K562 (cell line): ENCODE measurements around the gene SPAG16. TPM values are rescaled to one million over a fixed set of nuclear protein-coding genes. Genes with fewer than 3 reads are reported as not detected.

Experiments
- ATAC-seq: fragments of 200-7000 bp; cut with Tn5 transposase; 3 replicates; pipeline ENCODE4 v1.9.1; 2020; ENCODE audit warnings: moderate library complexity
- BruUV-seq: library from RNA; stranded (reverse); fragments of 400-500 nt; replicated peaks from 2 replicates; lab custom pipeline; 2021; lab: Mats Ljungman, UMichigan
- CTCF ChIA-PET: fragments of 300-600 bp; formaldehyde crosslinking; extraction: SDS; loops from one replicate; lab custom pipeline; 2021; ENCODE audit warnings: low intra/inter-chr PET ratio; lab: Yijun Ruan, JAX
- POLR2A ChIA-PET: fragments of 300-600, 350-650 bp; sonication (Branson Sonifier 250); formaldehyde crosslinking; extraction: SDS; loops from one replicate; lab custom pipeline; 2021; ENCODE audit warnings: antibody characterized with exemption, inconsistent platforms; lab: Yijun Ruan, JAX
- DNase-seq, 4 experiments: peaks; one replicate each; pipeline versions ENCODE4 v3.0.0 to v3.0.0-alpha.2; 2011 to 2018; ENCODE audit warnings: low spot score in 3 of 4, mixed read lengths in 3 of 4; ENCODE audit errors: extremely low read depth in 1 of 4
- FAIRE-seq: peaks from 2 replicates; lab custom pipeline; 2011; peaks lifted over from hg19 to GRCh38; lab: Jason Lieb, UNC
- H2AFZ ChIP-seq: 2 replicates; pipeline ENCODE4 v1.6.0; 2011; ENCODE audit warnings: low read depth, low read length, control low read depth, inconsistent platforms
- H3K27ac ChIP-seq: fragments of 200-600 bp; 3 replicates; pipeline ENCODE4 v1.8.0; 2011; ENCODE audit warnings: low read depth, mild to moderate bottlenecking, control low read depth, inconsistent platforms, low read length, moderate library complexity, mixed read lengths; ENCODE audit errors: extremely low read depth
- H3K27me3 ChIP-seq, 2 experiments: fragments of 300-600 bp in 1 of 2; 2 replicates in 1 of 2; 3 replicates in 1 of 2; pipeline versions ENCODE4 v1.6.0 to v1.8.0; 2011; ENCODE audit warnings: inconsistent platforms in 2 of 2, low read length in 2 of 2, mild to moderate bottlenecking in 1 of 2, mixed read lengths in 1 of 2, moderate library complexity in 1 of 2; ENCODE audit not compliant: control insufficient read depth in 2 of 2, insufficient read depth in 2 of 2
- H3K36me3 ChIP-seq: fragments of 300-600 bp; 3 replicates; pipeline ENCODE4 v1.8.0; 2011; ENCODE audit warnings: mild to moderate bottlenecking, low read length, inconsistent platforms; ENCODE audit not compliant: control insufficient read depth, insufficient read depth
- H3K4me1 ChIP-seq, 2 experiments: fragments of 200-600 bp in 1 of 2; replicated peaks in 1 of 2; 2 replicates in 1 of 2; 3 replicates in 1 of 2; pipeline versions ENCODE4 v1.5.1 to v1.8.0; 2011; ENCODE audit warnings: inconsistent platforms in 2 of 2, low read length in 2 of 2, mild to moderate bottlenecking in 1 of 2, mixed read lengths in 1 of 2, moderate library complexity in 1 of 2; ENCODE audit not compliant: control insufficient read depth in 2 of 2, insufficient read depth in 2 of 2
- H3K4me2 ChIP-seq: 2 replicates; pipeline ENCODE4 v1.6.1; 2011; ENCODE audit warnings: low read length, control low read depth, inconsistent platforms, mixed read lengths; ENCODE audit not compliant: insufficient read depth
- H3K4me3 ChIP-seq: fragments of 200-600 bp; sonication (generic), shearing (Covaris generic); 2 replicates; pipeline ENCODE4 v1.5.1; 2016; ENCODE audit warnings: control low read depth, inconsistent platforms
- H3K79me2 ChIP-seq: fragments of 200-600 bp; 3 replicates; pipeline ENCODE4 v1.8.0; 2011; ENCODE audit warnings: low read length, inconsistent platforms; ENCODE audit not compliant: control insufficient read depth, insufficient read depth
- H3K9ac ChIP-seq, 2 experiments: 2 replicates each; pipeline versions ENCODE4 v1.6.0 to v1.6.1; 2011; ENCODE audit warnings: low read depth in 2 of 2, low read length in 2 of 2, control low read depth in 1 of 2, inconsistent platforms in 1 of 2, mild to moderate bottlenecking in 1 of 2, mixed read lengths in 1 of 2; ENCODE audit not compliant: insufficient read depth in 1 of 2
- H3K9me1 ChIP-seq: one replicate; pipeline ENCODE4 v1.6.0; 2011; ENCODE audit warnings: inconsistent platforms, mild to moderate bottlenecking, low read length, moderate library complexity; ENCODE audit not compliant: control insufficient read depth, insufficient read depth
- H3K9me3 ChIP-seq: replicated peaks from 2 replicates; pipeline ENCODE4 v1.5.1; 2011; ENCODE audit warnings: low read depth, low read length, inconsistent platforms; ENCODE audit not compliant: control insufficient read depth, insufficient read depth
- H4K20me1 ChIP-seq: replicated peaks from 2 replicates; pipeline ENCODE4 v1.6.1; 2011; ENCODE audit warnings: low read length, inconsistent platforms, mixed read lengths; ENCODE audit not compliant: control insufficient read depth, insufficient read depth
- FOXP1 ChIP-seq: sonication (generic); formaldehyde crosslinking; IDR thresholded peaks from 2 replicates; pipeline ENCODE4 v1.8.0; 2022; ENCODE audit warnings: mild to moderate bottlenecking, missing genetic modification reagents
- HMG20B ChIP-seq: fragments of 250-450 bp; sonication (Bioruptor Pico); IDR thresholded peaks from 2 replicates; pipeline ENCODE4 v1.5.0; 2021; ENCODE audit warnings: mild to moderate bottlenecking
- NEUROD1 ChIP-seq: fragments of 150-350 bp; IDR thresholded peaks from 2 replicates; pipeline ENCODE4 v1.6.1; 2014; ENCODE audit warnings: borderline replicate concordance, low read length, low read depth; ENCODE audit not compliant: partially characterized antibody
- NFIC ChIP-seq: fragments of 450-650 bp; IDR thresholded peaks from 2 replicates; pipeline ENCODE4 v1.6.1; 2017; ENCODE audit warnings: mild to moderate bottlenecking, inconsistent platforms
- NR3C1 ChIP-seq: sonication (generic); formaldehyde crosslinking; IDR thresholded peaks from 2 replicates; pipeline ENCODE4 v1.8.1; 2022; ENCODE audit warnings: missing genetic modification reagents
- NRF1 ChIP-seq, 2 experiments: fragments of 450-650 bp; IDR thresholded peaks in 1 of 2; conservative IDR thresholded peaks in 1 of 2; 2 replicates each; pipeline ENCODE4 v1.6.1; 2014; ENCODE audit warnings: mild to moderate bottlenecking in 2 of 2
- POU5F1 ChIP-seq: fragments of 150-350 bp; IDR thresholded peaks from 2 replicates; pipeline ENCODE4 v1.6.1; 2014; ENCODE audit warnings: borderline replicate concordance, low read length, low read depth, mild to moderate bottlenecking; ENCODE audit not compliant: partially characterized antibody
- RBM14 ChIP-seq: fragments of 200-400 bp; formaldehyde crosslinking; IDR thresholded peaks from 2 replicates; pipeline ENCODE4 v1.6.1; 2018; ENCODE audit warnings: low read depth, mild to moderate bottlenecking, low read length, moderate library complexity, borderline replicate concordance; ENCODE audit not compliant: insufficient read depth
- SIN3A ChIP-seq, 2 experiments: fragments of 150-350 bp in 1 of 2; IDR thresholded peaks; 2 replicates each; pipeline ENCODE4 v1.6.1; 2011 to 2016; ENCODE audit warnings: borderline replicate concordance in 2 of 2, low read depth in 2 of 2, low read length in 2 of 2, mild to moderate bottlenecking in 2 of 2, moderate library complexity in 2 of 2; ENCODE audit not compliant: control insufficient read depth in 1 of 2
- SIN3B ChIP-seq: fragments of 450-650 bp; IDR thresholded peaks from 2 replicates; pipeline ENCODE4 v1.6.1; 2017; ENCODE audit warnings: low read depth, mild to moderate bottlenecking, moderate library complexity
- SPI1 ChIP-seq: IDR thresholded peaks from 2 replicates; pipeline ENCODE4 v1.6.1; 2011; ENCODE audit warnings: low read depth, low read length, control low read depth, borderline replicate concordance
- U2AF2 ChIP-seq: fragments of 200-400 bp; formaldehyde crosslinking; optimal IDR thresholded peaks from 2 replicates; pipeline ENCODE3; 2017; ENCODE audit warnings: low read depth, mild to moderate bottlenecking, low read length
- ZBTB8A ChIP-seq: fragments of 450-650 bp; IDR thresholded peaks from 2 replicates; pipeline ENCODE4 v1.6.1; 2018; ENCODE audit warnings: mild to moderate bottlenecking, moderate library complexity; ENCODE audit not compliant: partially characterized antibody
- ZNF184 ChIP-seq: sonication (generic); formaldehyde crosslinking; IDR thresholded peaks from 2 replicates; pipeline ENCODE4 v1.5.0; 2020; ENCODE audit warnings: missing genetic modification reagents
- ZNF77 ChIP-seq: fragments of 250-450 bp; sonication (Bioruptor Pico); IDR thresholded peaks from 2 replicates; pipeline ENCODE4 v1.5.0; 2020
- WGBS: fragments of 100-300 bp; shearing (Covaris generic); methylation state at CpG from one replicate; pipeline ENCODE4 v1.1.6; 2016; ENCODE audit warnings: low coverage, mixed read lengths; ENCODE audit not compliant: insufficient coverage; ENCODE audit errors: missing lambda C conversion rate; 5-methylcytosine and 5-hydroxymethylcytosine counted together
- in situ Hi-C: fragments of 300-500 bp; cut with MboI; formaldehyde crosslinking; loops from 4 replicates; pipeline ENCODE4 v1.15.0; 2018; ENCODE audit warnings: inconsistent platforms, mixed read lengths
- intact Hi-C: fragments of 100-400 bp; cut with micrococcal nuclease; formaldehyde crosslinking; loops from 2 replicates; pipeline ENCODE4 v1.14.2; 2022
- polyA plus RNA-seq, 8 experiments: library from polyadenylated mRNA; depleted of rRNA in 4 of 8; stranded (reverse) in 5 of 8; unstranded in 3 of 8; fragments of >200 nt; fragmentation: Nextera tagmentation in 2 of 8; fragmentation: Illumina TruSeq in 1 of 8; extraction: Ambion mirVana in 2 of 8; extraction: Trizol in 1 of 8; gene quantifications; 2 replicates each; pipeline versions ENCODE4 v1.2.1 to v1.2.3, GENCODE V29; 2011 to 2014; ENCODE audit warnings: inconsistent platforms in 1 of 8, missing spikeins in 1 of 8
- total RNA-seq, 7 experiments: library from RNA; depleted of rRNA in 6 of 7; stranded (reverse); fragments of >200 nt in 6 of 7; fragmentation: Illumina TruSeq in 2 of 7; extraction: Trizol in 2 of 7; gene quantifications; 2 replicates each; pipeline versions ENCODE4 v1.2.1 to v1.2.3, GENCODE V29; 2011 to 2021; ENCODE audit warnings: low replicate concordance in 1 of 7
- TF ChIP-seq, protein P1 (sequence below): fragments of 450-650 bp; formaldehyde crosslinking; IDR thresholded peaks from 2 replicates; pipeline ENCODE4 v1.4.0; 2022; ENCODE audit warnings: missing genetic modification characterization
- TF ChIP-seq, protein P2 (sequence below): fragments of 250-450 bp; sonication (Bioruptor Pico); IDR thresholded peaks from 2 replicates; pipeline ENCODE4 v1.8.0; 2021; ENCODE audit warnings: moderate library complexity, mild to moderate bottlenecking, inconsistent platforms

The SPAG16 gene
- total and polyA plus RNA-seq, 9 of the 15 experiments (the other 6 are each of a cell fraction or from before 2014, with no cell fraction given), result 0.98 to 5.9 (median 3.5) TPM

DNA sequence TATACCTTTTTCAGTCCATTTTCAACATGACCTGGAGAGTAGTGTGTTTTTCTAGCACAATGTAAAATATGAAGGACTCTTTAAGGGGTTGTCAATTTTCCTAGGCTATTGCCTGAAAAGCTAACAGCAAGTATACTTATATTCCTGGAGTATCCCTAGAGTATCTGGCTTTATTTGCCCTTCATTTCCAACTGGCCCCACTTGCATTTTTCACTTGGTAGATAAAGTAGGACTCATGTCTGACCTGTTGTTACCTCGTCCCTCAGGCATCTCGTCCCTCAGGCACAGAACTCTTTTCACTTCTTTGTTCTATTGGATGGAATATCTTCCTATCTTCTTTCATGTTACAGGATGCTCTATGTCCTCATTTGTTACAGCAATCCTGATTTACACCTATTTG is 69.2 kb downstream of the SPAG16 start:
- Histone ChIP-seq H3K27me3 (no peaks in the 10 kb centered on the region), H3K4me1 (no peaks in the 10 kb centered on the region), H4K20me1 (no peaks in the 10 kb centered on the region), H3K4me2 (no peak overlapping the region), H2AFZ (no peak overlapping the region), H3K79me2 (no peaks in the 10 kb centered on the region), H3K36me3 (no peaks in the 10 kb centered on the region), H3K27ac (no peak overlapping the region), H3K9me3 (no peaks in the 10 kb centered on the region), H3K4me3 (no peak overlapping the region), H3K9me1 (no peaks in the 10 kb centered on the region), H3K9ac (no peak overlapping the region)
- TF ChIP-seq POU5F1 (no peak), NRF1 (conservative IDR thresholded peaks at IDR 0.05 in 1 of 2, IDR thresholded peaks at IDR 0.05 in 1 of 2) (no peak), ZBTB8A (no peak), SPI1 (no peak), RBM14 (no peak), NFIC (no peak), NEUROD1 (no peak), U2AF2 (no peak), HMG20B (CRISPR knock-in tag) (no peak), ZNF77 (no peak), SIN3A (IDR thresholded peaks at IDR 0.05; ENCODE audit: borderline replicate concordance in 2 of 2, control insufficient read depth in 1 of 2, low read depth in 2 of 2, low read length in 2 of 2) (no peak), FOXP1 (CRISPR knock-in tag) (no peak), NR3C1 (no peak), SIN3B (no peak), ZNF184 (no peak)
- TF ChIP-seq, protein P1, sequence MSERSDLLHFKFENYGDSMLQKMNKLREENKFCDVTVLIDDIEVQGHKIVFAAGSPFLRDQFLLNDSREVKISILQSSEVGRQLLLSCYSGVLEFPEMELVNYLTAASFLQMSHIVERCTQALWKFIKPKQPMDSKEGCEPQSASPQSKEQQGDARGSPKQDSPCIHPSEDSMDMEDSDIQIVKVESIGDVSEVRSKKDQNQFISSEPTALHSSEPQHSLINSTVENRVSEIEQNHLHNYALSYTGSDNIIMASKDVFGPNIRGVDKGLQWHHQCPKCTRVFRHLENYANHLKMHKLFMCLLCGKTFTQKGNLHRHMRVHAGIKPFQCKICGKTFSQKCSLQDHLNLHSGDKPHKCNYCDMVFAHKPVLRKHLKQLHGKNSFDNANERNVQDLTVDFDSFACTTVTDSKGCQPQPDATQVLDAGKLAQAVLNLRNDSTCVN (CRISPR knock-in tag), result no peak
- TF ChIP-seq, protein P2, sequence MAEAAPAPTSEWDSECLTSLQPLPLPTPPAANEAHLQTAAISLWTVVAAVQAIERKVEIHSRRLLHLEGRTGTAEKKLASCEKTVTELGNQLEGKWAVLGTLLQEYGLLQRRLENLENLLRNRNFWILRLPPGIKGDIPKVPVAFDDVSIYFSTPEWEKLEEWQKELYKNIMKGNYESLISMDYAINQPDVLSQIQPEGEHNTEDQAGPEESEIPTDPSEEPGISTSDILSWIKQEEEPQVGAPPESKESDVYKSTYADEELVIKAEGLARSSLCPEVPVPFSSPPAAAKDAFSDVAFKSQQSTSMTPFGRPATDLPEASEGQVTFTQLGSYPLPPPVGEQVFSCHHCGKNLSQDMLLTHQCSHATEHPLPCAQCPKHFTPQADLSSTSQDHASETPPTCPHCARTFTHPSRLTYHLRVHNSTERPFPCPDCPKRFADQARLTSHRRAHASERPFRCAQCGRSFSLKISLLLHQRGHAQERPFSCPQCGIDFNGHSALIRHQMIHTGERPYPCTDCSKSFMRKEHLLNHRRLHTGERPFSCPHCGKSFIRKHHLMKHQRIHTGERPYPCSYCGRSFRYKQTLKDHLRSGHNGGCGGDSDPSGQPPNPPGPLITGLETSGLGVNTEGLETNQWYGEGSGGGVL (CRISPR knock-in tag), result no peak
- ChIA-PET POLR2A (no interaction called here), CTCF (no interaction called here)
- BruUV-seq, result no TSS peak
- DNase-seq (no peak), ATAC-seq (no peak), FAIRE-seq (no peak)
- WGBS, result 0% methylated on average over 2 of the region's 2 CpGs
- in situ Hi-C loops (no loop called here), intact Hi-C loops (no loop called here)
